Prostate gland (tissue), 2 donors: Measurements from ENCODE around the gene TRIM59. TPM values are rescaled to one million over a fixed set of nuclear protein-coding genes. Genes with fewer than 3 reads are reported as not detected.
A peak's percentile ranks its signal among the peaks of the same experiment; 100 is the strongest.

Experiments
- DNase-seq: peaks from one replicate; pipeline ENCODE4 v3.0.0-alpha.2; 2019; ENCODE audit warnings: low spot score
- H3K27ac ChIP-seq, 2 donors: fragments of 200-600 bp; sonication (generic); 2 replicates each; pipeline ENCODE4 v1.5.1; 2017 to 2019
- H3K27me3 ChIP-seq: fragments of 200-600 bp; sonication (generic); replicated peaks from 2 replicates; pipeline ENCODE4 v1.5.1; 2019; ENCODE audit not compliant: insufficient read depth
- H3K36me3 ChIP-seq, 2 donors: fragments of 200-600 bp; sonication (generic); 1 replicate in 1 of 2; 2 replicates in 1 of 2; pipeline versions ENCODE4 v1.5.1 to v1.8.1; 2017 to 2019
- H3K4me1 ChIP-seq: fragments of 200-600 bp; sonication (generic); replicated peaks from 2 replicates; pipeline ENCODE4 v1.5.1; 2019
- H3K4me3 ChIP-seq, 2 donors: fragments of 200-600 bp; sonication (generic); 2 replicates each; pipeline ENCODE4 v1.5.1; 2017 to 2019
- H3K9me3 ChIP-seq: fragments of 200-600 bp; sonication (generic); 2 replicates; pipeline ENCODE4 v1.5.1; 2017
- CTCF ChIP-seq, 4 experiments: fragments of 200-600 bp in 2 of 4; fragments of 450-650 bp in 2 of 4; sonication (generic) in 2 of 4; IDR thresholded peaks; 1 replicate in 3 of 4; 2 replicates in 1 of 4; pipeline ENCODE4 v1.5.1; 2016 to 2019; ENCODE audit warnings: antibody characterized with exemption in 4 of 4, mild to moderate bottlenecking in 2 of 4, moderate library complexity in 2 of 4
- POLR2A ChIP-seq: fragments of 450-650 bp; IDR thresholded peaks from one replicate; pipeline ENCODE4 v1.6.1; 2016; ENCODE audit warnings: antibody characterized with exemption, mild to moderate bottlenecking
- POLR2AphosphoS5 ChIP-seq: sonication (generic); formaldehyde crosslinking; IDR thresholded peaks from one replicate; pipeline ENCODE4 v1.6.1; 2017; ENCODE audit warnings: antibody characterized with exemption
- WGBS: methylation state at CpG from one replicate; pipeline ENCODE4 v1.1.5; 2018; 5-methylcytosine and 5-hydroxymethylcytosine counted together
- intact Hi-C: fragments of 100-400 bp; cut with DNase I; formaldehyde crosslinking; loops from one replicate; pipeline ENCODE4 v1.14.2; 2022
- total RNA-seq, 2 donors: library from RNA; depleted of rRNA; stranded (reverse); fragments of >200 nt; gene quantifications; one replicate each; pipeline ENCODE4 v1.1.0, GENCODE V29; 2016

TRIM59 gene
- total RNA-seq, 2 donors from 2014 or later: 3.2 to 11.4 TPM

- H3K9me3 ChIP-seq: no peaks in the 10 kb centered on the region
- H3K4me1 ChIP-seq: no peaks in the 10 kb centered on the region
- H3K27me3 ChIP-seq: no peaks in the 10 kb centered on the region
- H3K36me3 ChIP-seq: no peaks in the 10 kb centered on the region
- no peak overlapping the region for H3K27ac ChIP-seq
- intact Hi-C loops: no loop called here
- 82% methylated on average over 4 of the region's 4 CpGs for WGBS
- DNase-seq: no peak
- H3K4me3 ChIP-seq: no peak overlapping the region
- no peak for TF ChIP-seq POLR2AphosphoS5
- TF ChIP-seq CTCF (IDR thresholded peaks at IDR 0.05): no peak
- no peak for TF ChIP-seq POLR2A
These were observed 2.0 kb upstream of the TRIM59 start for GRCh38 chr3:160451602-160452001.

DNA sequence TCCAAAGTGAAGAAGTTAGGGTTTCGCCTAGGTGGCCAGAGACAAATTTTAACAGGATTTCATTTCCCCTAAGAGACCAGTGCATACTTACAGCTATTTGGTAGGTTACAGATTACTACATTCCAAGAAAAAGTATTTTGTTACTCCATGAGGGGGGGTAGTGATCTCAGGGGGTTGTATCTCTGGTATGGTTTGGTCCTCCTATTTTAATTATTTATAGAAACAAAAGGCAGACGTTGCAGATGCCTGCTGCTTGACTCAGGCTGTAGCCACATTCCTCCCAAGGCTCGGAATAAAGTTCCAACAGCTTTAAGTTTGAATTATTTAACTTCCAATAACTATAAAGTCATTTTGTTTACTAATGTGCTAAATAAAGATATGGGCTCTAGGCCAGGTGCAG lies 1.3 kb upstream of the TRIM59 start:
- H3K27me3 ChIP-seq: no peaks in the 10 kb centered on the region
- no peaks in the 10 kb centered on the region for H3K9me3 ChIP-seq
- no peaks in the 10 kb centered on the region for H3K36me3 ChIP-seq
- H3K4me3 ChIP-seq: no peak overlapping the region
- intact Hi-C loops: no loop called here
- no peak for TF ChIP-seq POLR2AphosphoS5
- no peak for TF ChIP-seq CTCF (IDR thresholded peaks at IDR 0.05)
- TF ChIP-seq POLR2A: no peak
- WGBS: 54% methylated on average over 3 of the region's 3 CpGs
- no peak overlapping the region for H3K27ac ChIP-seq
- DNase-seq: no peak
- no peaks in the 10 kb centered on the region for H3K4me1 ChIP-seq

GRCh38 chr3:160448845-160449635 lies 546 bp downstream of the TRIM59 start:
- no peak for DNase-seq

GRCh38 chr3:160447544-160447943 lies 2.0 kb downstream of the TRIM59 start:
- no peak for DNase-seq

More at GRCh38 chr3:160448845-160449635, 546 bp downstream of the TRIM59 start:
- Histone ChIP-seq H3K4me1 (no peaks in the 10 kb centered on the region), H3K4me3 (peak overlapping the region; percentile 37 to 46), H3K9me3 (no peaks in the 10 kb centered on the region), H3K36me3 (no peaks in the 10 kb centered on the region), H3K27me3 (no peaks in the 10 kb centered on the region), H3K27ac (peak overlapping the region; percentile 50 to 88)
- TF ChIP-seq CTCF (IDR thresholded peaks at IDR 0.05) (no peak), POLR2A (no peak), POLR2AphosphoS5 (no peak)
- under 1% methylated on average over 23 of the region's 26 CpGs for WGBS
- intact Hi-C loops: no loop called here

More at GRCh38 chr3:160447544-160447943, 2.0 kb downstream of the TRIM59 start:
- H3K9me3 ChIP-seq: no peaks in the 10 kb centered on the region
- H3K4me1 ChIP-seq: no peaks in the 10 kb centered on the region
- H3K27ac ChIP-seq: no peak overlapping the region
- WGBS: 30% methylated on average over 3 of the region's 3 CpGs
- no peaks in the 10 kb centered on the region for H3K36me3 ChIP-seq
- intact Hi-C loops: no loop called here
- no peak for TF ChIP-seq POLR2AphosphoS5
- TF ChIP-seq POLR2A: no peak
- no peak for TF ChIP-seq CTCF (IDR thresholded peaks at IDR 0.05)
- no peak overlapping the region for H3K4me3 ChIP-seq
- H3K27me3 ChIP-seq: no peaks in the 10 kb centered on the region
